Effector memory CD4-positive, alpha-beta T cell (primary cell): ENCODE data around the gene PRDM12.
"Not testable (repeated sequence)": the region's sequence is repeated elsewhere in the genome, so short reads cannot be mapped to it uniquely, and the experiment has no call there.

Experiments
- DNase-seq, 3 donors: peaks; one replicate each; pipeline ENCODE4 v3.0.0-alpha.2; 2020
- H3K27ac ChIP-seq: 2 replicates; pipeline ENCODE4 v1.7.0; 2013; ENCODE audit warnings: mild to moderate bottlenecking, low read length, moderate library complexity; ENCODE audit not compliant: insufficient read depth, poor library complexity, severe bottlenecking
- H3K27me3 ChIP-seq: replicated peaks from 2 replicates; pipeline ENCODE4 v1.7.0; 2013; ENCODE audit warnings: mild to moderate bottlenecking, low read length; ENCODE audit not compliant: insufficient read depth, control insufficient read depth, poor library complexity, severe bottlenecking
- H3K36me3 ChIP-seq: 2 replicates; pipeline ENCODE4 v1.7.0; 2013; ENCODE audit warnings: mild to moderate bottlenecking, low read length, moderate library complexity; ENCODE audit not compliant: control insufficient read depth, insufficient read depth
- H3K4me1 ChIP-seq: 2 replicates; pipeline ENCODE4 v1.7.0; 2013; ENCODE audit warnings: low read length, mild to moderate bottlenecking; ENCODE audit not compliant: control insufficient read depth, insufficient read depth, poor library complexity, severe bottlenecking
- H3K4me3 ChIP-seq: 2 replicates; pipeline ENCODE4 v1.7.0; 2013; ENCODE audit warnings: low read length, low read depth, mild to moderate bottlenecking; ENCODE audit not compliant: insufficient read depth, poor library complexity, severe bottlenecking
- H3K9me3 ChIP-seq: 2 replicates; pipeline ENCODE4 v1.7.0; 2013; ENCODE audit warnings: mild to moderate bottlenecking, low read length, moderate library complexity; ENCODE audit not compliant: control insufficient read depth

PRDM12 gene

DNA sequence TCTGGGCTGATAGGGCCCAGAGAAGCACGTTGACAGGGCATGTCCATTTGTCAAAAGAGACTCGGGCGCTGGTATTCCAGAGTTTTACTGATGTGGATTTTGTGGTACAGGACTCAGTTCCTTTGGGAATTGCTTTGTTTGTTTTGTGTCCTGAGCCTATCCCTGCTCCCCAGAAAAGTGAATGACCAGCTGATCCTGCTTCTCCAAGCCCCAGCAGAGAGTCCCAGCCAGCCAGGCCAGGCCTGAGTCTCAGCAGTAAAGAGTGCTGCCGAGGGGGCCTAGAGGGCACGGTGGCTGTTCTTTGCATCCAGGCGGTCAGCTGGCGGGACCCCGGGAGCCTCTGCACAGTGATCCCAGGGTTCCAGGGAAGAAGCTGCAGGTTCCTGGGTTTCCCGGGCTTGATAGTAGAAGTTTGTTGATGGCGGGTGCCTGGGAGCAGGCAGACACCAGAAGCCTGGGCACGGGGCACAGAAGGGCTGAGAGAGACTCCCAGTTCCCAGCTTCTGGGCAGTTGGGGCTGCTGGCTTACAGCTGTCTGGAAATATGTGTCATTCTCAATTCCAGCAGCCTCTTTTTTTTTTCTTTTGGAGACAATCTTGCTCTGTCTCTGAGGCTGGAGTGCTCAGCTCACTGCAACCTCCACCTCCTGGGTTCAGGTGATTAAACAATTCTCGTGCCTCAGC lies 8.7 kb downstream of the PRDM12 start:
- no peak for DNase-seq
- Histone ChIP-seq H3K9me3 (no peaks in the 10 kb centered on the region), H3K4me3 (no peak overlapping the region), H3K27me3 (no peaks in the 10 kb centered on the region), H3K27ac (no peak overlapping the region), H3K4me1 (no peaks in the 10 kb centered on the region), H3K36me3 (no peaks in the 10 kb centered on the region)

DNA sequence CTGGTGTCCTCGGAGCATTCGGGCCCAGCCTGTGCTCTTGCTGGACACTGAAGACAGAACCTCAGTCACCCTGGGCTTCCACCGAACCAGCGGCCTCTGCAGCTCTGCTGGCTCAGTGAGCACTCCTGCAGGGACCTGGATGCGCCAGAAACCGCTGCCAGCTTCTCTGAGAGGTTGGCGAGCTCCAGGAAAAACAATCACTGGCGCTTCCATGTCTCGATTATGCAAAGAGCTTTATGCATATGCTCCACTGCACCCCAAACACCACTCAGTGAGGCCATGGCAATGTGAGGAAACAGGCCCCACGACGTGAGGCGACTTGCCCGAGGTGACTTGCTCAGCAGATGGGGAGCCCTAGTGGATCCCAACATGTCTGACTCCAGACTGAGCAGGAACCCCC lies 11.0 kb downstream of the PRDM12 start:
- H3K27me3 ChIP-seq, result no peaks in the 10 kb centered on the region
- H3K4me3 ChIP-seq, result no peak overlapping the region
- DNase-seq, result no peak

DNA sequence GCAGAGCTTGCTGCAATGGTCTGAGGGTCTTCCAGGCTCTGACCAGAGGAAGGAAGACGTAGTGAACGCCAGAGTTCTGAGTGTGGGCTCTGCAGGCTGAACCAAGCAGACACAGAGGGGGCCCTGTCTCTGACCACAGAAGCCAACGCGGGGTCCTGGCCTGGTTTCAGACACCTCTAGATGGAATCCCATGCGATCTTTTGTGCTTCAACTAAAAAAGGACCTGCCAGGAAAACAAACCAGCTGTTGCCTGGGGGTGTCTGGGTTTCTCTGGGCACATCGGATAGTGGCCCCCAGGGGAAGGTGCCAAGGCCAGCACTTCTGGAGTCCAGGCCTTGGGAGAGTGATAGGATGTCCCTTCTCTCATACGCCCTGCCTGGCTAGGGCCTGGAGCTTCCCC lies 12.9 kb downstream of the PRDM12 start:
- Histone ChIP-seq H3K27me3 (no peaks in the 10 kb centered on the region), H3K36me3 (no peaks in the 10 kb centered on the region), H3K9me3 (no peaks in the 10 kb centered on the region), H3K4me3 (no peak overlapping the region), H3K4me1 (peaks cover 9% of the 10 kb centered on the region), H3K27ac (no peak overlapping the region)
- no peak for DNase-seq

More for the DNA sequence above, 11.0 kb downstream of the PRDM12 start:
- Histone ChIP-seq H3K9me3 (no peaks in the 10 kb centered on the region), H3K36me3 (no peaks in the 10 kb centered on the region), H3K4me1 (no peaks in the 10 kb centered on the region), H3K27ac (no peak overlapping the region)

DNA sequence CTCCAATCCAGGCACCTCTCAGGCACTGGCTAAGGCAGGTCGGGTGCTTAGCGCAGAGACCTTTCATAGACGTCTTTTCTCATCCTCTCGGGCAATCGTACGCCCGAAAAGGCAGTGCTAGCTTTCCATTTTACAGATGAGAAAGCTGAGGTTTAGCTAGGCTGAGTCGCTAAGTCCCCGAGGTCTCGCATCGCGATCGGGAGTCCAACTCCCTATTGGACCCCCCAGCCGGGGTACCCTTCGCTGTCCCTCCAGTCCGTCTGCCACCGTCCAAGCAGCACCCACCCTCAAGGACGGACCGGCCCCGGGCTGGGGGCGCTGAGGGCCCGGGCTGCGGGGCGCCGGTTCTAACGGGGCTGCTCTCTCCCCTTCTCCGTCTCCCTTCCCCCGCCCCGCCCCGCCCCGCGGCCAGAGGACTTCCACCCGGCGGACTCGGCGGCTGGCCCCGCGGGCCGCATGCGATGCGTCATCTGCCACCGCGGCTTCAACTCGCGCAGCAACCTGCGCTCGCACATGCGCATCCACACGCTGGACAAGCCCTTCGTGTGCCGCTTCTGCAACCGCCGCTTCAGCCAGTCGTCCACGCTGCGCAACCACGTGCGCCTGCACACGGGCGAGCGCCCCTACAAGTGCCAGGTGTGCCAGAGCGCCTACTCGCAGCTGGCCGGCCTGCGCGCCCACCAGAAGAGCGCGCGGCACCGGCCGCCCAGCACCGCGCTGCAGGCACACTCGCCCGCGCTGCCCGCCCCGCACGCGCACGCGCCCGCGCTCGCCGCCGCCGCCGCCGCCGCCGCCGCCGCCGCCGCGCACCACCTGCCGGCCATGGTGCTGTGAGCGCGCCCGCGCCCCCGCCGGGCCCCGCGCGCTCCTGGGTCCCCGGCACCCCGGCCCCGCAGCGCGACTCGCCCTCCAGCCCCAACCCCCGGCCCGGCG lies 16.7 kb downstream of the PRDM12 start:
- Histone ChIP-seq H3K27me3 (no peaks in the 10 kb centered on the region), H3K4me1 (peaks cover 9% of the 10 kb centered on the region), H3K36me3 (no peaks in the 10 kb centered on the region), H3K9me3 (no peaks in the 10 kb centered on the region), H3K27ac (no peak overlapping the region), H3K4me3 (peak overlapping the region; percentile 82)
- peak; percentile 19 to 31 (median 26) for DNase-seq

DNA sequence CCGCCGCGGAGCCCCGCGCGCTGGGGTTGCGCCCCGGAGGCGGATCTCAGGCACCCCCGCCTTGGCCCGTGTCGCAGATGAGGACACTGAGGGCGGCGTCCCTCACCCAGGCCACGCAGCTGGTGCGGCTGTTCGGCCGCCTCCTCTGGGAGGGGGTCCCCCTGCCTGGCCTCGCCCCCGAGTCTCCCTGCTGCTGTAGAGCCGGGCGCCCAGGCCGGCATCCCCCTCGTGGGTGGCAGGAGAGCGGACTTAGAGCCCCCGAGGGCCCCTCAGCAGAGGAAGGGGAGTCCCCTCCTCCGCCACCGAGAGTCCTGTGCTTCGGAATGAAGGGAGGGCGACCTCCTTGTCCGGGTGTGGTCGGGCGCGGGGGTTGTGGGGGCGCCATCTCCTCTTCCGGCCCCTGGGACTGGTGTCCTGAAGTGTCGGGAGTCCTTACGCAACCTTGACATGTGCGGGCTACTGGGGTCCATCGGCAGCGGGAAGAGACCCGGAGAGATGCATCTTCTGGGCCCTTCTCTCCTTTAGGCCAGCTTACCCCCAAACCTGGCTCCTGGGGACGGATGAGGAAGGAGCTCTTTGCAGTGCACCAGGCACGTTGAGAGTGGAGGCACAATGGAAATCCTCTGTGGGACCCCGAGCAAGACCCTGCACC lies 17.5 kb downstream of the PRDM12 start:
- no peak for DNase-seq
- H3K4me1 ChIP-seq, result peaks cover 9% of the 10 kb centered on the region
- H3K27ac ChIP-seq, result no peak overlapping the region
- H3K27me3 ChIP-seq, result no peaks in the 10 kb centered on the region
- peak overlapping the region; percentile 82 for H3K4me3 ChIP-seq
- no peaks in the 10 kb centered on the region for H3K36me3 ChIP-seq
- H3K9me3 ChIP-seq, result no peaks in the 10 kb centered on the region

DNA sequence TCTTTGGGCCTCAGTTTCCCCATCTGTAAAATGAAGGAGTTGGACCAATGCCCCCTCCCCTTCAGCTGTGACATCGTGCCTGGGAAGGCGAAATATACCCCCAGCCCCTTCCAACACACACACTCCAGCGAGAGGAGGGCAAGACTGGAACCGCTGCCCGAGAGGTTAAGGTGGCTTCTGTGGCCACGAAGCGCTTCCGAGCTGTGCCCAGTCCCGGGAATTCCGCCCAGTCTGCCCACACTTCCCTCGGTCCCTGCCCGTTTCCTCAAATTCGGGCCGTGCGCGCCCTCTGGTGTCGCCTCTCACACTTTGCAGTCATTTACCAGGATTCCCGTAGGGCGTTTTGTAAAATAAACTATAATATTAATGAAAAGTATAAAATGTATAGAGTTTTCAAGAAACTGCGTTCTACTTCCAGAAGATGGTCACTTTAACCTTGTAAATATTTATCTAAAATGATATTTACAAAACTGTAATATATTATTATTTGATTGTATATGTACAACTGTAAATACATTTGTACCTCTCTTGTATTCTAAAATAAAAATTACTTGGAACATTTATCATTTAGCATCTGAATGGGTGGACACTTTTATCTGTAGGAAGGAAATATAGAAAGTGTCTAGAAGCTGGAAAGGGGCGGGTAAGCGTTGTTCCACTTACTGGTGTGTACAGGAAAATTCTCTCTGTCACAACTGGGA lies 18.2 kb downstream of the PRDM12 start:
- Histone ChIP-seq H3K27me3 (no peaks in the 10 kb centered on the region), H3K27ac (no peak overlapping the region), H3K36me3 (no peaks in the 10 kb centered on the region), H3K9me3 (no peaks in the 10 kb centered on the region), H3K4me3 (peak overlapping the region; percentile 82), H3K4me1 (peaks cover 10% of the 10 kb centered on the region)
- peak; percentile 14 to 47 (median 16) for DNase-seq

DNA sequence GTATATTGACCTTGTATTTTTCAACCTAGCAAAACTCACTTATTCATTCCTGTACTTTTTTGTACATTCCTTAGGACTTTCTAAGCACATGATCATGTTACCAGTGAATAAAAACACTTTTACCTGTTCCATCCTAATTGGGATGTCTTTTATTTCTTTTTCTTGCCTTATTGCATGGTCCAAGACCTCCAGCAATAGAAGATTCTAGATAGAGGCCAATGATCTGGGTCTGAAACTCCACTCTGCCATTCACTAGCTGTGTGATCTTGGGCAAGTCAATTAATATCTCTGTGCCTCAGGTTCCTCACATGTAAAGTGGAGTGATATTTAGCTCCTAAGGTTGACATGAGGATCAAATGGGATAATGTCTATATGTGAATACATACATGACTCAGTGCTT lies 20.7 kb downstream of the PRDM12 start:
- Histone ChIP-seq H3K9me3 (no peaks in the 10 kb centered on the region), H3K27me3 (no peaks in the 10 kb centered on the region), H3K4me1 (peaks cover 21% of the 10 kb centered on the region), H3K27ac (no peak overlapping the region), H3K36me3 (no peaks in the 10 kb centered on the region), H3K4me3 (no peak overlapping the region)
- no peak for DNase-seq

DNA sequence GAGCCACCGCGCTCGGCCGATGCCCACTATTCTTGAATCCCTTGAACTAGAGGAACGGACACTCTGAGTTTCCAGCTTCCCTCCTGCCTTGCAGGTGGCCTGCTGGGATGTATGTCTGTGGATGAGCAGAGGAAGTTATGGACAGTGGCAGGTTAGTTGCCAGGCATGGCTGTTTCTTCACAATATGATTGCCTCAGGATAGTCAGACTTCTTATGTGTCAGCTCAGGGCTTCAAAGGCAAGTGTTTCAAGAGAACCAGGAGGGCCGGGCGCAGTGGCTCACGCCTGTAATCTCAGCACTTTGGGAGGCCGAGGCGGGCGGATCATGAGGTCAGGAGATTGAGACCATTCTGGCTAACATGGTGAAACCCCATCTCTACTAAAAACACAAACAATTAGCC lies 21.6 kb downstream of the PRDM12 start:
- H3K4me1 ChIP-seq, result peaks cover 17% of the 10 kb centered on the region
- not testable (repeated sequence) for H3K27me3 ChIP-seq, H3K4me3 ChIP-seq, H3K36me3 ChIP-seq, H3K9me3 ChIP-seq, H3K27ac ChIP-seq, DNase-seq

DNA sequence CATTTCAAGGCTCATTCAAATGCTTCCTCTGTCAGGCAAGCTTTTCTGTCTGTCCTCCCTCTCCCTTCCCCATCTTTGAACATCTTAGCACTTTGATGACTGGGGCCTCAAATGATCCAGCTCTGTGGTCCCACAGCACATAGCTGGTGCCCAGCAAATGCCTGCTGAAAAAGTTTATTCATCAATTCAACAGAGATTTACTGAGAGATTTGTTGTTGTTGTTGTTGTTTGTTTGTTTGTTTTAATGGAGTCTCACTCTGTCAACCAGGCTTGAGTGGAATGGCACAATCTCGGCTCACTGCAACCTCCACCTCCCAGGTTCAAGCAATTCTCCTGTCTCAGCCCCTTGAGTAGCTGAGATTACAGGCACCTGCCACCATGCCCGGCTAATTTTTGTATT lies 23.2 kb downstream of the PRDM12 start:
- Histone ChIP-seq H3K27ac (no peak overlapping the region), H3K36me3 (no peaks in the 10 kb centered on the region), H3K9me3 (no peaks in the 10 kb centered on the region), H3K4me1 (peaks cover 13% of the 10 kb centered on the region), H3K27me3 (no peaks in the 10 kb centered on the region), H3K4me3 (no peak overlapping the region)
- DNase-seq, result no peak
